ENCODE results near the gene CALHM5.

- TF ChIP-seq CTCF (IDR thresholded peaks at IDR 0.05) (no peak), POLR2A (IDR thresholded peaks at IDR 0.05) (no peak)
These were observed 60.2 kb downstream of the CALHM5 start for GRCh38 chr6:116571683-116572000.
